GM18858 (cell line): ENCODE data around the gene CDC42BPG.

ENCODE experiments used
- ATAC-seq: cut with Tn5 transposase; IDR thresholded peaks from one replicate; pipeline ENCODE4 v1.9.1; 2021; ENCODE audit not compliant: unreplicated experiment

Gene CDC42BPG

DNA sequence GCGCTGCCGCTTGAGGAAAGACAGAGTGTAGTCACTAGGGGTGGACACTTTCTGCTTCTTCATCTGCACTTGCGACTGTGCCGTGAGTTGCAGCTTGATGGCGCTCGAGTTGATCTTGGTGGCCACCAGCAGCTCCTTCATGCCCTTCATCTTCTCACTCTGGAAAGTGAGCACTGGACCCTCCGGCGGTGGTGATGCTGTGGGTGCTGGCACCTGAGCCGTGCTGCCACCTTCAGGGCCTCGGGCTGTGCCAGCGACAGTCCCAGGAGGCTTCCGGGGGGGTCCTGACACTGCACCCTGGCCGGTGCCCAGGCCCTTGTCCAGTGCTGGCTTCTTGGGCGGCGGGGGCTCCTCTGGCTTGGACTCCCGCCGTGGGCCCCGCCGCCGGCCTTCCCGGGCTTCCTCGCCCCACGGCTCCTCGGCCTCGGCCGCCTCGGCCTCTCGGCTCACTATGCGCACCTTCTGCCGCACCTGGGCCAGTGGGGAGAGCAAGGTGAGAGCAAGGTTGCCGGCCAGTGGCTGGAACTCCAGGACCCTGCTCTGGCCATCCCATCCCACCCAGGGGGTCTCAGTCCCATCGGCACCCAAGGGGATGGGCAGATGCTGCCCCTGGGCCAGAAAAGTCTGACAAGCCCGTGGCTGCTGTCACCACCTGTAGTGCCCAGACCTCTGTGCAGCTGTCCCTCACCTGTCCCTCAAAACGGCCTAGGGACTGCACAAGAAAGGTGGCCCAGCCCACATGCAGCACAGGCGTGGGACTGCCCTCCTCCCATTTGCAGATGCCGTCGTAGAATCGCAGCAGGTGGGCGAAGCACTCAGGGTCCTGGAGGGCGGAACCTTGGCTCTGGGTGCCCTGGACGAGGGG is 39.9 kb downstream of the CDC42BPG start:
- no peak for ATAC-seq

DNA sequence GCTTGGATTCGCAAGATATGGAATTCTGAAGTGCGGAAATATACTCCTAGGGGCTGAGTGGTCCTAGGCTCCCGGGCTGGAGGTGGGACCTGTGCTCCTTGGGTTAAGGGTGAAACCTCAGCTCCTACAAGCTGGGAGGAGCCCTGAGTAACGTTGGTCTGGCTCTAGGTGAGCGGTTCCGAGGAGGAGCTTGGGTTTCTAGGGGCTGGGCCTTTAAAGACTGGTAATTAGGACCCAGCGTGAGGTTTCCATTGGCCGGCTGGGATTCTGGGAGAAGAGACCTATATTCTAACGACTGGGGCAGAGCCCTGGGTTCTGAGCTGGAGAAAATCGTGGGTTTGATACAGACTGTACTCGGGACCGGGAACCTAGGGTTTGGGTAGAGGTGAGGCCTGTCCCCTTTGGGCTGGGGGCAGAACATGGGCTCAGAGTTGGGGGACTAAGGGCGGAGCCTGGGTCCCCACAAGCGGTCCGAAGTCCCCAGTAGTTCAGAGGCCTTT is 40.6 kb downstream of the CDC42BPG start:
- no peak for ATAC-seq

DNA sequence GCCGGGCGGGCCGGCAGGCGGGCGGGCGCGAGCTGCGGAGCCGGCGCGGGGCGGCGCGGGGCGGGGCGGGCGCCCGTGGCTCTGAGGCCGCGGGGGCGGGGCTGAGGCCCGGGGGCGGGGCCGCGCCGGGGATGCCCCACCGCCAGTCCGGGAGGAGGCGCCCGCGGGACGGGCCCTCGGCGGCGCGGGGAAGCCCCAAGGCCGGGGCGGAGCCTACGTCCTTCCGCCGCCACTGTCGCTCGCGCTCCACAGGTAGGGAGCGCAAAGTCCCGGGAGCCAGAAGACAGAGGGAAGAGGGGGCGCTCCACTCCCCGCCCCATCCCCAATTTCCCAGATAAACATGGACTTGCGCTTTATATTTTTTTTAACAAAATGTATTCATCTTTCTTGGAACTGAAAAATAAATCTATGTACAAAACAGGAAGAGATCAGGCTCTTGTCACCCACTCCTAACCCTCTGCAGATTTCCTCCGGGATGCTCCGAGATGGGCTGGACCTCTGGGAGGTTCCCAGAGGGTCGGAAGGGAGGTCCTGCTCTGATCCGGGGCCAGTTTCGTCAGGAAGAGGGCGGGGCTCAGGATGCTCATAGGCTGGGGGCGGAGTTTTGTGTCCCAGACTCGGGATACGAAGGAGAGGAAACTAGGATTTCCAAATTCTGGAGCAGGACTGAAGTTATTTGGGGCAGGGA is 41.2 kb downstream of the CDC42BPG start, which contains the start of gene MAP4K2:
Gene MAP4K2, minus strand, starts transcription at position 57 of the 688 bp plus-strand sequence. CDS start 65 bp downstream, outside the sequence.
- ATAC-seq: no peak

GRCh38 chr11:64802370-64803157 is 41.9 kb downstream of the CDC42BPG start:
- no peak for ATAC-seq

DNA sequence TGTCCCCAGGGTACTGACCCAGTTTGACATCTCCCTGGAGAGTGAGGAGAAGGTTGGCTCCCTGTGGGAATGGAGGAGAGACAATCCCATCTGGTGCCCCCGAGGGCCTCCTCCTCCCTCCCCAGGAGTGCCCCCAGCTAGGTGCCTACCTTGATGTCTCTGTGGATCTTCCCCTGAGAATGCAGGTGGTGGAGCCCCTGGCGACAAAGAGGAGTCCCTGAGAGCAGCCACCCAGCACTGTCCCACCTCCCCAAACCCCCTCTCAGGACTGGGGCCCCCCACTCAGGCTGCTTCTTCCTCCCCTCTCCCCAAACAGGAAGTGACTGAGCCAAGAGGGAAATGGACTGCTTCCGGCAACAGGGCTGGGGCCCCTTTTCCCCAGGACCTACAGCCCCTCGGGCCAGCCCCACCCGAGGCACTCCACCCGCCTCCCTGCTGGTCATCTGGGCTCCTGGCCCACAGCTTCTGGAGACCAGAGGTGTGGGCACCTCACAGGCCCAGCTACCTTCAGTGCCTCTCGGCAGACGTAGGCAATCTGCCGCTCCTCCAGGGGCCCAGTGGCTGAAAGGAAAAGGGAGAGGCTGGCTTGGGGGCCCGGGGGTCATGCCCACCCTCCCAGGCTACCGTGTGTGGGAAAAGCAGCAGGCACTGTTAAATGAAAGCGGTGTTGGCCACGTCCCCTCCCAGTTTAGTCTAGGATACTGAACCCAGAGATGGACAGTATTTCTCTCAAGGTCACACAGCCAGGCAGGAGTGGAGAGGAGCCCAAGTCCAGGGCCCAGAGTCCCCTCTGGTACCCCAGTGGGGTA is 42.7 kb downstream of the CDC42BPG start:
- ATAC-seq: no peak

DNA sequence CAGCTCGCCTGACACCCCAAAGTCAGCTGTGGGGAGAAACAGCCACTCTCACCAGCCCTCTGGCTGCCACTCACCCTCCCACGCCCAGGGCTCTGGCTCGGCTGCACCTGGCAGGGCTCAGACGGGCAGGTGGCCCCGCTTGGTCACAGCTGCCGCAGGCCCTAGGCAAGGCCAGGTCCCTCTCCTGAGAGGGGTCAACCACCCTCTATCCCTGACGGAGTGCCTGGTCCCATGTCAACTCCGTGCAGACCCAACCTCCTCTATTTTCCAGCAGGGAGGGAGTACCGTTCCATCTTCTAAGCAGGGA is 43.3 kb downstream of the CDC42BPG start:
- ATAC-seq: no peak

GRCh38 chr11:64800303-64801157 is 43.9 kb downstream of the CDC42BPG start:
- no peak for ATAC-seq

- no peak for ATAC-seq
These were observed 44.7 kb downstream of the CDC42BPG start for GRCh38 chr11:64799623-64800302.

DNA sequence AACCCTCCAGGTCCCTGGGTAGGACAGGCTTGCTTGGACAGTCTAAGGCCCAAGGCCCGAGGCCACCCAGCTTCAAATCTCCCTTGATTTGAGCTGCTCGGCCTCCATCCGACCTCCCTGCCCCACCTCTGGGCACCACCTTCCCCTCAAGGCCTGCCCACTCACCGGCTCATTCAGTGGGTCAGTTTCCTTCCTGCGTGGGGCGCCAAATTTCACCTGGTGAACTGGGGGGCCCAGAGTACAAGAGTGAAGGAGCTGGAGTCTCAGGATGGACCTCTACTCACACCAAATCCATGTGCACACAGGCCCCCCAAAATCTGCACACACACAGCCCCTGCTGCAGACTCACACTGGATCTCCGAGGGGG is 45.2 kb downstream of the CDC42BPG start:
- ATAC-seq: no peak

- no peak for ATAC-seq
These were observed 47.5 kb downstream of the CDC42BPG start for GRCh38 chr11:64796757-64797541.

GRCh38 chr11:64796047-64796756 is 48.3 kb downstream of the CDC42BPG start:
- ATAC-seq: no peak

DNA sequence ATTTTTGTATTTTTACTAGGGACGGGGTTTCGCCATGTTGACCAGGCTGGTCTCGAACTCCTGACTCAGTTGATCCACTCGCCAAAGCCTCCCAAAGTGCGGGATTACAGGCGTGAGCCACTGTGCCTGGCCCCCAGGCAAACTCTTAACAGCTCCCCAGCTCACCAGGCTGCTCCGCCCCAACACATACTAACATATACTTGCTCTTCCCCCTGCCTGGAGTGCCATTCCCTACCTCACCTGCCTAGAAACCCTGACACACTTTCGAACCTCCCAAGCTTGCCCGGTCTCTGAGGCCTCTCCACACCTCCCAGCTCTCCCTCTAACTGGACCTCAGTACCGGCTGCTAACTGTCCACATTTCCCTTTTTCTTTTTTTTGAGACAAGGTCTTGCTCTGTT is 49.9 kb downstream of the CDC42BPG start:
- no peak for ATAC-seq

GRCh38 chr11:64793271-64794160 is 50.9 kb downstream of the CDC42BPG start:
- no peak for ATAC-seq

DNA sequence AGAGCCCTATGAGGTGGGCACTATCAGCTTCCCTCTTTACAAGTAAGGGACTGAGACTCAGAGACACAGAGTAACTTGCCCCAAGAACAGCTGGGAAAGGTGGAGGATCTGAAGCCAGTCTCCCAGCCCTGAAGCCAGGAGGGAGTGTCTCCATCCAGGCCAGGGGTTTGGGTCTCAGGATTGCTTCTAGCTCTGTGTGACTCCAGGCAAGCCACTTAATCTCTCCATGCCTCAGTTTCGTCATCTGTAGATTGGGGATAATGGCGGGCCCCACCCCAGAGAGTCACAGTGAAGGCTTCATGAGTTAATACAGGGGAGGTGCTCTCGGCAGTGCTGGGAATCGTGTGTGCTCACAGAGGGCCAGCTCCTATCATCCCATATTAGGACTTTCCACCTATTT is 52.0 kb downstream of the CDC42BPG start:
- ATAC-seq: no peak

DNA sequence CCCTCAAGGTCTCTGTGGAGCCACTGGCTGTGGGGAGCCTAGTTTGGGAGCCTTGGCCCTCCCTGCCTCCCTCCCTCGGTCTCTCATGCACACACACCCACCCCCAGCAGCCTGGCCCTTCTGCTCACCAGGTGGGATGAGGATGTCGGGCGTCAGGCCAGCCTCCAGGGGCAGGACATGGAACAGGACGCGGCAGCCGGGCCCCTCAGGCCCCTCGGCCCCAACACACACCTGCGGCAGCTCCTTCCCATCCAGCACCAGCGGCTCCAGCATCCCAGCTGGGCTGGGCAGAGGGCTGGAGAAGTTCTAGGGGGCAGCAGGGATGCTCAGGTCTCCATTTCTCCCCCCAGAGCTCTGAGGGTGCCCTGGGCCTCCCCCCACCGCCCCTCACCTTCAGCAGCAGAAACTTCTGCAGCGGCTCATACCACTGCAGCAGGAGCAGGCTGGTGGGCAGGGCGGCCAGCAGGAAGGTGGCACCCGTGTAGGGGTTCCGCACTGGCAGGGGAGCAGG is 52.6 kb downstream of the CDC42BPG start:
- ATAC-seq: no peak
